IMR-90 (cell line): ENCODE results near the gene ANKK1. TPM values are rescaled to one million over a fixed set of nuclear protein-coding genes. Genes with fewer than 3 reads are reported as not detected.

ENCODE experiments used
- ATAC-seq: fragments of 200-7000 bp; cut with Tn5 transposase; 2 replicates; pipeline ENCODE4 v1.9.1; 2020; ENCODE audit warnings: low read depth, mild to moderate bottlenecking, moderate library complexity
- BruUV-seq: library from RNA; stranded (reverse); fragments of 400-500 nt; replicated peaks from 2 replicates; lab custom pipeline; 2021; lab: Mats Ljungman, UMichigan
- CTCF ChIA-PET: fragments of 300-600 bp; formaldehyde crosslinking; extraction: SDS; loops from one replicate; lab custom pipeline; 2021; ENCODE audit warnings: antibody characterized with exemption; lab: Yijun Ruan, JAX
- POLR2A ChIA-PET: fragments of 300-600 bp; sonication (Branson Sonifier 250); formaldehyde crosslinking; loops from one replicate; lab custom pipeline; 2022; ENCODE audit warnings: antibody characterized with exemption; ENCODE audit not compliant: unreplicated experiment; lab: Charles Lee
- DNase-seq: peaks from one replicate; pipeline ENCODE4 v3.0.0; 2013
- H2AFZ ChIP-seq: replicated peaks from 2 replicates; pipeline ENCODE3; 2013; ENCODE audit warnings: low read length, mild to moderate bottlenecking; ENCODE audit not compliant: poor library complexity
- H2AK5ac ChIP-seq: 2 replicates; pipeline ENCODE4 v1.6.1; 2013; ENCODE audit warnings: low read depth, low read length, inconsistent platforms
- H2AK9ac ChIP-seq: replicated peaks from 2 replicates; pipeline ENCODE3; 2013; ENCODE audit warnings: mild to moderate bottlenecking, low read depth, low read length, moderate library complexity; ENCODE audit not compliant: poor library complexity
- H2BK120ac ChIP-seq: 2 replicates; pipeline ENCODE4 v1.6.1; 2013; ENCODE audit warnings: low read depth, low read length, inconsistent platforms
- H2BK15ac ChIP-seq: 3 replicates; pipeline ENCODE4 v1.6.1; 2013; ENCODE audit warnings: low read depth, low read length, inconsistent platforms
- H2BK20ac ChIP-seq: 2 replicates; pipeline ENCODE4 v1.6.1; 2013; ENCODE audit warnings: low read depth, mild to moderate bottlenecking, inconsistent platforms, low read length, moderate library complexity
- H2BK5ac ChIP-seq: 2 replicates; pipeline ENCODE4 v1.6.1; 2013; ENCODE audit warnings: mild to moderate bottlenecking, low read depth, low read length, inconsistent platforms; ENCODE audit not compliant: poor library complexity, severe bottlenecking
- H3K14ac ChIP-seq: replicated peaks from 2 replicates; pipeline ENCODE4 v1.6.1; 2013; ENCODE audit warnings: low read depth, low read length, inconsistent platforms
- H3K18ac ChIP-seq: 2 replicates; pipeline ENCODE4 v1.6.1; 2013; ENCODE audit warnings: low read depth, low read length, control low read depth
- H3K23ac ChIP-seq: 2 replicates; pipeline ENCODE4 v1.6.1; 2013; ENCODE audit warnings: low read depth, low read length, inconsistent platforms
- H3K27ac ChIP-seq: 2 replicates; pipeline ENCODE4 v1.5.1; 2013; ENCODE audit warnings: mild to moderate bottlenecking, control low read depth, low read length; ENCODE audit not compliant: insufficient read depth
- H3K27me3 ChIP-seq: 2 replicates; pipeline ENCODE4 v1.6.1; 2013; ENCODE audit warnings: low read length; ENCODE audit not compliant: control insufficient read depth, insufficient read depth
- H3K36me3 ChIP-seq: 2 replicates; pipeline ENCODE4 v1.6.1; 2013; ENCODE audit warnings: low read length, mixed read lengths; ENCODE audit not compliant: control insufficient read depth, insufficient read depth
- H3K4ac ChIP-seq: 2 replicates; pipeline ENCODE4 v1.6.1; 2013; ENCODE audit warnings: low read depth, low read length, inconsistent platforms
- H3K4me1 ChIP-seq: 2 replicates; pipeline ENCODE4 v1.6.1; 2013; ENCODE audit warnings: low read length, mixed read lengths; ENCODE audit not compliant: control insufficient read depth, insufficient read depth
- H3K4me2 ChIP-seq: 2 replicates; pipeline ENCODE4 v1.6.1; 2013; ENCODE audit warnings: low read depth, mild to moderate bottlenecking, control low read depth, low read length, moderate library complexity
- H3K4me3 ChIP-seq: 2 replicates; pipeline ENCODE4 v1.5.1; 2013; ENCODE audit warnings: low read depth, mild to moderate bottlenecking, control low read depth, low read length, moderate library complexity; ENCODE audit not compliant: insufficient read depth
- H3K56ac ChIP-seq: 2 replicates; pipeline ENCODE4 v1.6.1; 2013; ENCODE audit warnings: low read length, inconsistent platforms; ENCODE audit not compliant: insufficient read depth; ENCODE audit errors: extremely low read depth
- H3K79me1 ChIP-seq, 2 experiments: 2 replicates each; pipeline ENCODE4 v1.6.1; 2013; ENCODE audit warnings: low read length in 2 of 2, inconsistent platforms in 1 of 2, low read depth in 1 of 2
- H3K9ac ChIP-seq: 2 replicates; pipeline ENCODE4 v1.6.1; 2013; ENCODE audit warnings: low read depth, low read length, control low read depth
- H3K9me1 ChIP-seq: 2 replicates; pipeline ENCODE4 v1.6.1; 2013; ENCODE audit warnings: low read length, inconsistent platforms; ENCODE audit not compliant: insufficient read depth
- H3K9me3 ChIP-seq: 2 replicates; pipeline ENCODE4 v1.6.1; 2013; ENCODE audit warnings: low read length; ENCODE audit not compliant: control insufficient read depth, insufficient read depth
- H4K20me1 ChIP-seq: 2 replicates; pipeline ENCODE4 v1.6.1; 2013; ENCODE audit warnings: low read length, inconsistent platforms; ENCODE audit not compliant: insufficient read depth
- H4K5ac ChIP-seq: 2 replicates; pipeline ENCODE4 v1.6.1; 2013; ENCODE audit warnings: mild to moderate bottlenecking, low read depth, low read length, control low read depth
- H4K8ac ChIP-seq, 2 experiments: 2 replicates each; pipeline ENCODE4 v1.6.1; 2013; ENCODE audit warnings: low read depth in 2 of 2, low read length in 2 of 2, control low read depth in 1 of 2, inconsistent platforms in 1 of 2
- H4K91ac ChIP-seq: 2 replicates; pipeline ENCODE4 v1.6.1; 2013; ENCODE audit warnings: low read depth, low read length, inconsistent platforms; ENCODE audit not compliant: insufficient read depth
- CTCF ChIP-seq: conservative IDR thresholded peaks from 2 replicates; pipeline ENCODE4 v1.5.1; 2012; ENCODE audit warnings: mild to moderate bottlenecking, low read depth, low read length, improper control_type of control experiment
- FOS ChIP-seq: fragments of 150-350 bp; IDR thresholded peaks from 2 replicates; pipeline ENCODE4 v1.6.1; 2016; ENCODE audit warnings: low read depth, low read length
- SMC3 ChIP-seq: fragments of 150-350 bp; IDR thresholded peaks from 2 replicates; pipeline ENCODE4 v1.6.1; 2016; ENCODE audit warnings: low read depth, mild to moderate bottlenecking, antibody characterized with exemption, low read length, moderate library complexity
- USF2 ChIP-seq: fragments of 150-350 bp; IDR thresholded peaks from 2 replicates; pipeline ENCODE4 v1.6.1; 2017; ENCODE audit warnings: mild to moderate bottlenecking, antibody characterized with exemption, low read length, low read depth
- WGBS, 2 experiments: methylation state at CpG; one replicate each; pipeline versions ENCODE4 v1.1.5 to v1.1.7; 2013; ENCODE audit warnings: missing lambda C conversion rate in 2 of 2; ENCODE audit not compliant: insufficient read length in 1 of 2; ENCODE audit errors: extremely low coverage in 2 of 2; 5-methylcytosine and 5-hydroxymethylcytosine counted together
- dilution Hi-C: fragments of 300-500 bp; cut with HindIII; formaldehyde crosslinking; loops from one replicate; pipeline ENCODE4 v1.14.3; 2018; ENCODE audit warnings: low sequenced_read_pairs; ENCODE audit not compliant: unreplicated experiment
- in situ Hi-C: fragments of 300-500 bp; cut with MboI; formaldehyde crosslinking; loops from 3 replicates; pipeline ENCODE4 v1.14.3; 2019; ENCODE audit warnings: low sequenced_read_pairs, inconsistent platforms, mixed read lengths
- intact Hi-C: fragments of 100-400 bp; cut with micrococcal nuclease; formaldehyde crosslinking; loops from 2 replicates; pipeline ENCODE4 v1.10.0; 2022
- polyA plus RNA-seq, 3 experiments: library from polyadenylated mRNA; depleted of rRNA; stranded (reverse); fragments of >200 nt; gene quantifications; 2 replicates each; pipeline ENCODE4 v1.2.3, GENCODE V29; 2012; ENCODE audit warnings: low replicate concordance in 1 of 3
- total RNA-seq: library from RNA; depleted of rRNA; stranded (reverse); fragments of >200 nt; gene quantifications from 2 replicates; pipeline ENCODE4 v1.2.3, GENCODE V29; 2012

ANKK1 gene
- total and polyA plus RNA-seq, 2 of the 4 experiments (the other 2 are of a cell fraction) = not detected

- no peak overlapping the region for H3K4me2 ChIP-seq
- BruUV-seq = no TSS peak
- in situ Hi-C loops = no loop called here
Observed at GRCh38 chr11:113435190-113435968, 47.8 kb downstream of the ANKK1 start.

More at GRCh38 chr11:113435190-113435968, 47.8 kb downstream of the ANKK1 start:
- Histone ChIP-seq H4K8ac (no peak overlapping the region), H3K4me3 (no peak overlapping the region), H3K27me3 (peaks cover 4% of the 10 kb centered on the region), H4K91ac (no peak overlapping the region), H3K36me3 (no peaks in the 10 kb centered on the region), H2BK20ac (no peak overlapping the region), H3K4me1 (no peaks in the 10 kb centered on the region), H2AK5ac (no peak overlapping the region), H3K9ac (no peak overlapping the region), H4K20me1 (no peaks in the 10 kb centered on the region), H3K23ac (no peak overlapping the region), H4K5ac (no peak overlapping the region), H3K79me1 (no peaks in the 10 kb centered on the region), H2BK5ac (no peak overlapping the region), H3K4ac (no peak overlapping the region), H3K18ac (no peak overlapping the region), H2BK120ac (no peak overlapping the region), H3K27ac (no peak overlapping the region), H3K9me1 (no peaks in the 10 kb centered on the region), H3K9me3 (no peaks in the 10 kb centered on the region), H3K56ac (no peak overlapping the region), H2AFZ (no peak overlapping the region), H2BK15ac (no peak overlapping the region), H3K14ac (no peak overlapping the region), H2AK9ac (no peak overlapping the region)
- no peak for DNase-seq
- dilution Hi-C loops (no loop called here), intact Hi-C loops (no loop called here)
- POLR2A ChIA-PET = no interaction called here
- ATAC-seq = no peak
- no peak for TF ChIP-seq SMC3
- no peak for TF ChIP-seq CTCF
- TF ChIP-seq USF2 = no peak
- TF ChIP-seq FOS = no peak
- CTCF ChIA-PET = no interaction called here
- WGBS, 2 experiments = 27% methylated on average over 3 of the region's 8 CpGs; no CpG with 5 or more reads in 1 of the 2 experiments
